HG02623 (cell line): ENCODE results near the gene STON1.
"Not testable (repeated sequence)": the region's sequence is repeated elsewhere in the genome, so short reads cannot be mapped to it uniquely, and the experiment has no call there.

ENCODE experiments used
- ATAC-seq: cut with Tn5 transposase; IDR thresholded peaks from one replicate; pipeline ENCODE4 v1.9.1; 2021; ENCODE audit warnings: moderate library complexity; ENCODE audit not compliant: unreplicated experiment

Gene STON1

GRCh38 chr2:48613211-48613610 lies 83.3 kb downstream of the STON1 start:
- no peak for ATAC-seq

GRCh38 chr2:48614581-48614980 lies 84.6 kb downstream of the STON1 start:
- ATAC-seq = not testable (repeated sequence)

- ATAC-seq = no peak
Measured at GRCh38 chr2:48617618-48618017, 87.7 kb downstream of the STON1 start, which contains the start of gene GTF2A1L. TSS of gene GTF2A1L (plus strand) at chr2:48617856. CDS start at chr2:48617875, 19 bp downstream.

- ATAC-seq = no peak
Measured at GRCh38 chr2:48619526-48619925, 89.6 kb downstream of the STON1 start.

GRCh38 chr2:48620604-48621003 lies 90.7 kb downstream of the STON1 start:
- ATAC-seq = no peak

- not testable (repeated sequence) for ATAC-seq
Measured at GRCh38 chr2:48622691-48623090, 92.7 kb downstream of the STON1 start.

- ATAC-seq = no peak
Measured at GRCh38 chr2:48624696-48625095, 94.7 kb downstream of the STON1 start.

GRCh38 chr2:48626047-48626446 lies 96.1 kb downstream of the STON1 start:
- ATAC-seq = no peak

GRCh38 chr2:48633143-48633542 lies 103.2 kb downstream of the STON1 start:
- ATAC-seq = no peak

GRCh38 chr2:48635786-48636185 lies 105.8 kb downstream of the STON1 start:
- ATAC-seq = no peak

GRCh38 chr2:48638261-48638660 lies 108.3 kb downstream of the STON1 start:
- no peak for ATAC-seq
